OCI-M1 (cell line): Measurements from ENCODE around the gene FOXF1.
A peak's percentile ranks its signal among the peaks of the same experiment; 100 is the strongest.

ENCODE experiments used
- DNase-seq: peaks from one replicate; lab custom pipeline; 2025; lab: John Stamatoyannopoulos, UW

Gene FOXF1

DNA sequence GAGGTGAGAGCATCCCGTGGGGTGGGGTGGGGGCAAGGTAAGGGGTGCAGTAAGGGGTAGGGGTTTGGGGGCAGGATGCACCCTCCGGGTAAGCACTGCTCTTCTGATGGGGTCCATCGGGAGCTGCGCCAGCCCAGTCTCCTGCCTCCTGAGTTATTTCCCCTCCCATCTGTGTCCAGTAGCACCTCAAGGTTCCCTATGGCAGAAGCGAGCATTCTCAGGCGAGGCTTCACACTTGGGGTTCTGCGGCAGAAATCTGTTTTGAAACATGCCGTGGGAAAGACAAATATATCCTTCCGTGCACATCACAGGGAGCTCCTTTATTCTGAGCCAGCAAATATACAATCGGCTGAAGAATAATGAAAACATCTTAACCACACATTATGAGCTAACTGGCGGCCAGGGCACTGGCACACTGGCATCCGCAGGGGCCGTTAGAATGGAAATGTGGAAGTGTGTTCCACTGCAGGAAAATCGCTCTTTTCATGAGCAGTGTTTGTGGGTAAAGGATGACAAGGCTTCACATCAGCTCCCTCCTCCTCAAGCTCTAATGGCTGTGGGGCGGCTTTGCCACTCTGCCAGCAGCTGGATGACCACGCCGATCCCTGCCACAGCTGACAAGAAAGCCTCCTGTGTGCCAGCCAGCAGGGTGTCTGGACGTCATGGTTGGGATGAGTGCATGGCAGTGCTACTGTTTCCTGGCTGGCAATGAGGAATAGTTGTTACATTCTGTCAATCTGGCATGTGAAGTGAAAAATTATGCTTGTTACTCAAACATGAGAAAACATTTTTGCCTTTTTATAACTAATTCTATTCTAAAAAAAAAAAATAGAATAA, 24.7 kb downstream of the FOXF1 start:
- DNase-seq: no peak

- DNase-seq: no peak
These were observed 26.3 kb downstream of the FOXF1 start for GRCh38 chr16:86536621-86537020.

DNA sequence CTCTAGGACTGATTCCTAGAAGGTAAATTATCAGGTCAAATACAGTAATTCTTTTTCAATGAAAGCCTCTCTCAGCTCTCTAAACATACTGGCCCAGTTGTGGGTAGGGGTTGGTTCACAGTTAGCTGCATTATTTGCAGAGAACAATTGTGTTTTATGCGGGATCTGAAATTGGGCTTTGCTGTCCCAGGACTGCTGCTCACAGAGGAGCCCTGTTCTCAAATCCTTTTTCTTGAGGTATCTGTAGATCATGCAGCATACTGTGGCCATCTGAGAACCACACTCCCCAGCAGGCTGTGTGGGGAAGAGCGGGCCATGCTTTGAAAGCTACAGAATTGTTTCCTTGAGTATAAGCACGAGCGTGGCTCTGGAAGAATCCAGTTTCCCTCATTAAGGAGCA, 27.2 kb downstream of the FOXF1 start:
- DNase-seq: no peak

GRCh38 chr16:86538196-86538780, 28.0 kb downstream of the FOXF1 start:
- no peak for DNase-seq

DNA sequence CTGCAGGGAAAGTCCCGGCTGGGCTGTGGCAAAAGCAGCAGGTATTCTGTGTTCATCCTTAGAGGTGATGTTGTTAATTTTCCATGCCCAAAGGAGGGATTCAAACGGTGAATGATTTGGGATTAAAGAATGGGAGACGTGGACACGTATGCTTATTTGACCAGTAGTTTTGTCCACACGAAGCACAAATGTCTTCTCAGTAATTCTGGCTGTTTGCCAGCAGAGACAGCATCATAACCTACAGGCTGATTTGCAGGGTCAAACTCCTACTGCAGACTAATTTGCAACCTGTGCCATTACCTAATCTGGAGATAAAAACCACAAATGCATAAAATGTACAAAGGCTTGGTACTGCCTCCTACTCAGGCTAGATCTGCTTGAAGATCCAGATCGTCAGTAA, 30.6 kb downstream of the FOXF1 start:
- DNase-seq: no peak

DNA sequence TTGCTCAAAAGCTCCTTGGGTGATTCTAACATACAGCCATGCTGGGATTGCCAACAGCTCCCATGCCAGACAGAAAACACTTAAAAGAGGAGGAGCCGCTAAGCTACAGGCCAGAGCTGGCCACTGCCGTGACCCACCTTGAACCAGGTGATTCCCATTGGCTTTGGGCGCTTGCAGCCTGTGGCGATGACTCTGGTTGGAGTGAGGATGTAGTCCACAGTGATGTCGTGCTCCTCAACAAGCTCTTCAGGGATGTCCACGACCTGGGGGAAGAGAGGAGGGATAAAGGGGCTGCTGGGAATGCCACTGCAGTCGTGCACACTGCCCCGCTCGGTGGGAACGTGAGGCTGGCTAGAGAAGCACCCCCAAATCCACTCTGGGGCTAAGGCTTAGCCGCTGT, 31.2 kb downstream of the FOXF1 start:
- DNase-seq: no peak

DNA sequence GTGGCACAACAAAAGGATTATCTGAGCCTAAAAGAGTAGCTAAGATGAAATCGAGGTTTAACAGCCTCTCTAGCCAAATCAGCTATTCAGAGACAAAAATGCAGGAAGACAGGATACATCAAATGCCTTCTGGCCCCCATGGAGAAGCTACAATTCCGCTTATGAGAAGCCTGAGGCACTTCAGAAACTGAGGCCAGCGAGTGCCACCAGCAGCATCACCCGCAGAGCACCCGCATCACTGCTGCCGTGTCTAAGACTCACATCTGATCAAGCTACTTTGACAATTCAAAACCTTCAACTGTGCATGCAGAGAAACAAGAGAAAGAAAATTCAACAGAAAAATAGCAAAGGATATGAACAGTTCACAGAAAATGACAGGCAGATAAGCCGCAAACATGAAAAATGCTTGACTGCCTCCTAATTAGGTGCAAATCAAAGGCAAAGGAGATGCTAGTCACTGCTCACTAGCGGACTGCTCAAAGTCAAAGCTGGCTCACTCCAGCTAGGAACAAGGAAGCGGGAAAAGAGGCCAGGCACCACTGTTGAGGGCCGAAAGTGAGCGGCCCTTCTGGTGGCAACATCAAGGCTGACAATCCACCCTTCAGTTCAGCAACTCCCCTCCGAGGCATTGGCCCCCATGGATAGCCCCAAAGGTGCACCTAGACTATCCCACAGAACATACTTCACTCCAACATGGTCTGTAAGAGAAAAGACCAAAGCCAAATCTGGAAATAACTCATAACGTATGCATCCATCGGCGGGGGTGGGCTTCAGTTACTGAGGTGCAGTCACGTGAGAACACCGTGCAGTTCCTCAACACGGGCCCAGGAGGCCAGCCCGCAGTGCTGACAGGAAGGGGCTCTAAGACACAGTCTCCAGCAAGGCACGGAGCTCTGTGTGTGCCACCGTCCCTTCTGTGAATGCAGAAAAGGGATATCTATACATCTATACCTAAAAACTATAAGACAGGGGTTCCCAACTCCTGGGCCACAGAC, 32.7 kb downstream of the FOXF1 start:
- no peak for DNase-seq

DNA sequence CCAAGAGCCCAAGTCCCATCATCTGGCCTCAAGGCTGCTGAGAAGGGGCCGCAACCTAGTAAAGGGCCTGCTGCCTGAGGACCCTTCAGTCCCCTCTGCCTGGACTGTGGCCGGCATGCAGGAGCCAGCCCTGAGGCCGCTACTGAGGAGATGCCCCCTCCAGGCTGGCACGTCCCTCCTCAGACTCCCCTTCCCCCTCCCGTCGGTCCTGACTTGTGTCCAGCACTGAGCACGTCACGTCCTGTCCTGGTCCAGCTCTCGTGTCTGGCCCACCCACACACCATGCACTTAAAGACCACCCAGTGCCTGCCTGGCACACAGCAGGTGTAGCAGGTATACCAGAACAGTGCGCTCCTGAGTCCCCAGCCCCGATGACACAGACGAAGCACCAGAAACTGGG, 35.2 kb downstream of the FOXF1 start:
- DNase-seq: no peak

DNA sequence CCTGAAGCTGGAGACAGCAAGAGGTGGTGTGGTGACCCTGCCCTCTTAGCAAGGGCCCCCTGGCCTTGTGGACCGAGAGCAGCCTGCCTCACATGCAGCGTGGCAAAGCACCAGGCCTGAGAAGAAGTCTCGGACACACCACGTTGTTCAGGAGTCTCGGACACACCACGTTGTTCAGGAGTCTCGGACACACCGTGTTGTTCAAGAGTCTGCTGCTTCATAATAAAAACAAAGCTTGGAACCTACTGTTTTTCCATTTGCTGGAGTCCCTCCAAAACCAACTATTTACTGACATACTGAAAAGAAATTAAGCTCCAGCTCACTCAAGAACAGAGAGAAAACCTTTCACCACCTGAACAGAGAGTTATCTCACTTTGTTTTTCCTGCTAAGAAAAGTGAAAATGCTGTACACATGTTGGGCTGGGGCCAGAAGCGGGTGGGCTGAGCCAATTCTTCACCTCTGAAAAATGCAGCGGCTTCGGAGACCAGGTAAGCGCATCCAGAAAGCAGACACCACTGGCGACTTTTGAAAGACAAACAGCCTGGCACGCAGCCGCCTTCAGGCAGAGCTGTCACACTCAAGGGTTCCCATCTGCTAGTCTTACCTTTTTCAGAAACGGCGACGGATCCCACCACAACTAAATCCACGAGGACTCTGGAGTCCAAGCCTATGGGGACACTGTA, 35.8 kb downstream of the FOXF1 start:
- no peak for DNase-seq

GRCh38 chr16:86546638-86547013, 36.3 kb downstream of the FOXF1 start:
- DNase-seq: no peak

DNA sequence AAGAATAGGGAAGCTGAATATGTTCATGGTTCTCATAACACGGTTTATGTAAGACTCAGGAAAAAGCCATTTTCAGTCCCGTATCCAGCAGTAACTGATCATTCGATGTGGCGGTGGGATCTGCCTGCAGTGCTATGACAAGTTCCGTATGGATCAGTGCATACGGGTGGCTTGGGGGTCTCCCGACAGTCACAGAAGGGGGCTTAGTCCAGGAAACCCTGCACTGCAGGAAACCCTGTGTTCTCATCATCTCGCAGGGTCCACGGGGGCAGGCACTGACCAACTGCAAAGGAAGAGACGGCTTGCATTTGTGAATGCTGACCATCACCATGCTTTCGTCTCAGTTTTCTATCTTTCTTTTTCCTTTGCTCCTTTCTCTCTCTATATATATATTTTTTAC, 37.0 kb downstream of the FOXF1 start:
- DNase-seq: no peak

DNA sequence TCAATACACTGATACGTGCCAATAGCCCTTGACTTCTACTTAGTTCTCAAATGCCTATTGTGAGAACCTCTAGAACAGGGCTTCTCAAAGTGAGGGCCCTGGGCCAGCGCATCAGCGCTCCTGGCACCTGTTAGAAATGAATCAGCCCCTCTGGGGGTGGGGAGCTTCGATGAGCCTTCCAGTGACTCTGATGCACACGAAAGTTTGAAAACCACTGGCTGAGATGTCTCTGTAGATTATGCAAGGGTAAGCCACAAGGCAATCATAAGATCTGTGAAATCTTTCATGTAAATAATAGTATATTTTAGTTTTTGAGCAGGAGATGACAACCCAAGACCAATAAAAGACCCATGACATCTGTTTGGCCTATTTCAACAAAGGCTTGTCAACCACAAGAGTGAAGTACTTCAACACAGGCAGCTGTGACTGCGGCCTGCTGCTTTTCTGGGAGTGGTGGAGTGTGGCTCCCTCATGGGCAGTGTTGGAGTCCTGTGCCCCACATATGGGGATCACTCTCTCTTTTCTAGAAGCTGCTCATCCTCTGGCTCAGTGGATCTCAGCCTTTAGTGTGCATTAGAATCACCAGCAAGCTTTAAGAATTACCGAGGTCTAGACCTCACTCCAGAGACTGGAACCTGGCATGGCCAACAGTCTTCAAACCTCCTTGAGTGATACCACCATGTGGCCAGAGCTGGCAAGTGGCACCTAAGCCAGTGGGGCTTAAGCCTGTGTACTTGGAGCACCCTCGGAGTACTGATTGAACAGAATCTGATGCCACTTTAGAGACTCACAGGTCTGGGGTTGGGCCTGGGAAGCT, 39.0 kb downstream of the FOXF1 start:
- no peak for DNase-seq

GRCh38 chr16:86549893-86550190, 39.5 kb downstream of the FOXF1 start:
- no peak for DNase-seq

DNA sequence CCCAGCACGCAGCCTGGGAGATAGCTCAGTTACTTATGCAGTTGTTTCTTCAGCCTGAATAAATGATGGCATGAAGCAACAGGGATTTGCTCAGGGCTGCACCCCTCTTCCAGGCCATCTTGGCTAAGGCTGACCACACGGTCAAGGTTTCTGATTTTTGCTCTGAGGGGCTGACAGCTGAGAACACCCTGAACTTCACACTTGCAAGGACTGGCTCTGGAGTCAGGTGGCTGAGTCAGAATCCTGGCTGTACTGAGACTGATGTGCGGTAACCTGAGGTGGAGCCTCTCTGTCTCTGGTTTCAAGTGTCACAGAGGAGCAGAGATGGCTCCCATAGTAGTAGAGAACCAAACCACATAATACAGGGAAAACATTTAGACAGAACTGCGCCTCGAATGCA, 40.0 kb downstream of the FOXF1 start:
- no peak for DNase-seq

GRCh38 chr16:86553356-86553755, 43.0 kb downstream of the FOXF1 start:
- no peak for DNase-seq

DNA sequence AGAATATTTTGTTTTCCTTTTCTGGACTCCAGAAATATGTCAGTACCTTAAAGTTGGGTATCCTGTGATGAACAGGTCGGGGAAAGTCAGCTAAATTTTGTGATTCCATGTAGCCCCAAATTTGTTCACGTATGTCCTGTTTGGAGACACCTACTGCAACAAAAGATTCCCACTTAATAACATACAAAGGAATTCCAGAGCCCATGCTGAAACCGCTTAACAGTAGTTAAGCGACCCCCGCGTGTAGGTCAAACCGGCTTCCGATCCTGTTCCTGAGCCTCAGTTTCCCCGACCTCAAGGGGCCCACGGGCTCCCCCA, 44.2 kb downstream of the FOXF1 start:
- no peak for DNase-seq

- peak; percentile 93 for DNase-seq
These were observed 44.8 kb downstream of the FOXF1 start, which contains the start of gene MTHFSD for GRCh38 chr16:86554917-86555703. MTHFSD (minus strand) TSS chr16:86555235; CDS start chr16:86555184, 51 bp downstream.

DNA sequence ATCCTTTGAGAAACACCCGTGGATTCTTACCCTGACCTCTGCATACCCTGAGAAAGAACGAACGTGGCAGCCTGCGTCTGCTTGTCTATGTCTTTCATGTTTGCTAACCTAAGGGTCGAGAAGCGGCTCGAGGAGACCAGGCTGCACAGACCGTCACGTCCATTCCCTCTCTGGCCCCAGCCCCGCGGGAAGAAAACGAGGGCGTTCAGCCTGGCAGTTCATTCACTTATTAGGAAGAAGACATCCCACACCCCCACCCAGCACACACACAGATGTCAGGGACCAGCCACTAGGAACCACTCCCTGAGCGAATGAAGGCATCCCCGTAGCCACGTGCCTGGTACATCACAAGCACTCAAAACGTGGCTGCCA, 45.4 kb downstream of the FOXF1 start:
- DNase-seq: no peak

- no peak for DNase-seq
These were observed 46.2 kb downstream of the FOXF1 start for GRCh38 chr16:86556576-86556975.

DNA sequence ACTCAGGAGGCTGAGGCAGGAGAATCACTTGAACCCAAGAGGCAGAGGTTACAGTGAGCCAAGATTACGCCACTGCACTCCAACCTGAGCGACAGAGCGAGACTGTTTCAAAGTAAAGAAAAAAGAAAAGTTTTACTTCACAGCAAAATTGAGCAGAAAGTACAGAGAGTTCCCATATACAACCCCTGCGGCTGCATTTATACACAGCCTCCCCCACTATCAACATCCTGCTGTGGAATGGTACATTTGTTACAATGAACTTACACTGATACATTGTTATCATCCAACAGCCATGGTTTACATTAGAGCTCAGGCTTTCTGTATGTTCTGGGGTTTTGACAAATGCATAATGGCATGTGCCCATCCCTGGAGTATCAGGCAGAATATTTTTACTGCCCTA, 47.3 kb downstream of the FOXF1 start:
- DNase-seq: no peak
